ENCODE measurements around the gene EMX2. TPM values are rescaled to one million over a fixed set of nuclear protein-coding genes. Genes with fewer than 3 reads are reported as not detected.

Gene EMX2
- total RNA-seq, 1 experiment from 2014 or later, result not detected

Other genes with a start within 250 kb of the EMX2 start
- gene PDZD8, start 167.3 kb upstream of the EMX2 start, total RNA-seq (2014; rRNA removed; shearing (Covaris generic)), result 9.5 and 11.0 TPM in 2 replicates